Ectodermal cell (in vitro differentiated cells): ENCODE data around the gene CERT1.
"Not testable (repeated sequence)": the region's sequence is repeated elsewhere in the genome, so short reads cannot be mapped to it uniquely, and the experiment has no call there.

ENCODE experiments used
- H3K27ac ChIP-seq: 2 replicates; pipeline ENCODE4 v1.7.0; 2013; ENCODE audit warnings: mild to moderate bottlenecking, low read depth, low read length; ENCODE audit not compliant: insufficient read depth, poor library complexity, severe bottlenecking
- H3K27me3 ChIP-seq: 2 replicates; pipeline ENCODE4 v1.7.0; 2013; ENCODE audit warnings: mild to moderate bottlenecking, low read length; ENCODE audit not compliant: insufficient read depth, control insufficient read depth, poor library complexity, severe bottlenecking
- H3K36me3 ChIP-seq: one replicate; pipeline ENCODE4 v1.7.0; 2013; ENCODE audit warnings: low read length; ENCODE audit not compliant: control insufficient read depth, insufficient read depth
- H3K4me1 ChIP-seq: one replicate; pipeline ENCODE4 v1.7.0; 2013; ENCODE audit warnings: low read length; ENCODE audit not compliant: control insufficient read depth, insufficient read depth
- H3K4me3 ChIP-seq: 2 replicates; pipeline ENCODE4 v1.7.0; 2013; ENCODE audit warnings: low read depth, low read length, control low read depth; ENCODE audit not compliant: insufficient read depth
- H3K9me3 ChIP-seq: 2 replicates; pipeline ENCODE4 v1.7.0; 2013; ENCODE audit warnings: mild to moderate bottlenecking, low read length, moderate library complexity; ENCODE audit not compliant: control insufficient read depth
- WGBS, 2 experiments: methylation state at CpG; one replicate each; pipeline ENCODE4 v1.1.7; 2013; ENCODE audit warnings: missing lambda C conversion rate in 2 of 2; 5-methylcytosine and 5-hydroxymethylcytosine counted together

Gene CERT1

DNA sequence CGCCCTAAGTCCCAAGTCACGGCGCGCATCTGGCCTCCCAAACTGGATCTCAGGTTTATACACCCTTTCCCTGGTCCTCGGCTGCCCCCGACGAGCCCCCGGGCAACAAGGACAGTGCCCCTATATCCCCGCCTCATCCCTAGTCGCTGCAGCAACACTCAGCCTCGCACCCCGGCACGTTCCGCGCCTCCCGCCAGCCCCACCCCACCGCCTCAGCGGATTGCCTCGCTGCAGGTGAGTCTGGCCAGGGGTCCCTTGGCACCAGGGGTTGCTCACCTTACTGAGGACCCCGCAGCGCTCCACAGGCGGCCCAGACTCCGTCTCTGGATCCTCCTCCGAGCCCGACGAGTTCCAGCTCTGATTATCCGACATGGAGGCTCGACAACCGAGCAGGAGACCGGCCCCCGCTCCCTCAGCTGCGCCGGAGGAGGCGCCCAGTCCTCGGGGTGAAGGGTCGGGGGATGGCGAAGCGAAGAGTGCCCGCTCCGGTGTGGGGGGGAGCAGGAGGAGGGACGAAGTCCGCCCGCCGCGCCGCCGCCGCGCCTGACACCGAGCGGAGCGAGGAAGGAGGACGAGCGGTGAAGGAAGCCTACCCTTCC, 494 bp downstream of the CERT1 start:
- Histone ChIP-seq H3K36me3 (no peaks in the 10 kb centered on the region), H3K4me3 (peak overlapping the region; percentile 84), H3K27ac (peak overlapping the region; percentile 22), H3K4me1 (peaks cover 4% of the 10 kb centered on the region), H3K9me3 (no peaks in the 10 kb centered on the region), H3K27me3 (no peaks in the 10 kb centered on the region)
- 0 to 1% methylated on average over 54 of the region's 54 CpGs for WGBS, 2 experiments

DNA sequence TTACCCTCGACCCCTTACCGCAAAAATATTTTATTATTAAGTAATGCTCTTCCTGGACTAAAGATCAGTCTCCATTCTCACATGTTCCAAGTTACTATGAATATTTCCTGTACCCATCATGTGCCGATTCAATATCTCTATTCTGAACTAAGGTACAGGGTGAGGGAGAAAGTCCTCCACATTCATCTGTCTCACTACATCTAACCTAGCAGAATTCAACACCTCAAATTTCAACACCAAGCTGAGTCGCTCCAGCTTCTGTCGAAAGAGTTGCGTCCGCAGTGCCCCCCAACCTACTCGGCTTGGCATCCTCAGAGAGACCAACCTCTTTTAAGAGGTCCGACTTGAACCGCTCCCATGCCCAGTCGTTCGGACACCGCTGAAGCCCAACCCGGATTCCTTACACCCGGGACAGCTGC, 1.0 kb downstream of the CERT1 start:
- no peak overlapping the region for H3K27ac ChIP-seq
- 0 to 2% methylated on average over 13 to 15 of the region's 15 CpGs for WGBS, 2 experiments
- no peaks in the 10 kb centered on the region for H3K9me3 ChIP-seq
- H3K4me1 ChIP-seq = peaks cover 4% of the 10 kb centered on the region
- H3K36me3 ChIP-seq = no peaks in the 10 kb centered on the region
- no peaks in the 10 kb centered on the region for H3K27me3 ChIP-seq
- H3K4me3 ChIP-seq = peak overlapping the region; percentile 84

DNA sequence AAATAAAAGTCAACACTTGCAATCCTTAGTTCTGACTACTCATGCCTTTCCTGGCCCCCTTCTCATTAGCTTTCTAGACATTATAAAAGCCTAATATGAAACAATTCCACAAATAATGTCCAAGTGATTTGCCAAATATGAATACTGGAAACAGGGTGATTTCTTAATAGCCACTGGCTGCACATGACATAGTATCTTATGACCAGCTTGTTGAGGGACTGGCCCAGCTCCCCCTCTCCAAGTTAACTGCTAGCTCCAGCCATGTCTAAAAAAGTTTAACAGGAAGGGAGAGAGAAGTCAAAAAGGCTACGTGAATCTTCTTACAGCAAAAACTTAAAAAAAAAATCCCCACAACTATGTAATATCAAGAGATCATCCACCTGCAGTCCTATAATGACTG, 1.5 kb downstream of the CERT1 start:
- 25% methylated on average over 1 of the region's 1 CpG; no CpG with 5 or more reads in 1 of the 2 experiments for WGBS, 2 experiments
- Histone ChIP-seq H3K4me3 (peak overlapping the region; percentile 84), H3K4me1 (peaks cover 4% of the 10 kb centered on the region), H3K27ac (no peak overlapping the region), H3K36me3 (no peaks in the 10 kb centered on the region), H3K27me3 (no peaks in the 10 kb centered on the region), H3K9me3 (no peaks in the 10 kb centered on the region)

DNA sequence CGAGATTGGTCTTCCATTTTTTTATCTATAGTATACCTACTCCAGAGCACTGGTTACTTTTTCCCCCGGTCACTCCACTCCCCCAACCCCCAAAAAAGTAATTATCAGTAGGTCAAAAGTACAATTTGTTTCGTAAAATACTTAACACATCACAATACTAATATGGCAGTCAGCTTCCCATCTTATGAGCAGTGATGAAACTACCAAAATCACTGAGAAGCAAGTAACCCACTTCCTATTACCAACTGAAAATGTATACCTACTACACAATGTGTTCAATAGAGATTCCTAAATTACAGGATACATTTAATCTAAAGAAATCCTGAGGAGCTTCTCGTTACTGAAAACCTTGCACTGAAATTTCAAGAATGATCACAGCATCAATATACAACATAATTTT, 1.9 kb downstream of the CERT1 start:
- Histone ChIP-seq H3K4me1 (peaks cover 4% of the 10 kb centered on the region), H3K27me3 (no peaks in the 10 kb centered on the region), H3K9me3 (no peaks in the 10 kb centered on the region), H3K36me3 (peaks cover 1% of the 10 kb centered on the region), H3K27ac (no peak overlapping the region), H3K4me3 (peak overlapping the region; percentile 84)
- 88 to 95% methylated on average over 4 of the region's 4 CpGs for WGBS, 2 experiments

DNA sequence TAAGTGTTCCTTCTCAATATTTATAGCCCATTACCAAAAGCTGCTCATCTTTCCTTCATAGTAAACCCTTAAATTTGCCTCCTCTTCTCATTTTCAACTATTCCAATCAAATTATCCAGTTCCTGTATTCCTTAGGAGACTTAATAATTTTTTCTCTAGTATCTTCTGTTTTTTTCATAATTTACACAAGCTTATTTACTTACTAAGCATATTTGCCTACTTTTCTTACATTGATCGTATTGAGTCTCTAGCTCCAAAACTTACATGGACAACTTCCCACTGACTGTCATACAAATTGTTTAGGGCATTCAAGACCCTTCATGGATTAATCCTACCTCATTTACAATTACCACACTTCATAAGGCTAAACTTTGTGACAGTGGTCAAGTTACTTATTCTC, 3.6 kb downstream of the CERT1 start:
- H3K9me3 ChIP-seq = no peaks in the 10 kb centered on the region
- no peaks in the 10 kb centered on the region for H3K27me3 ChIP-seq
- no peak overlapping the region for H3K4me3 ChIP-seq
- no peaks in the 10 kb centered on the region for H3K4me1 ChIP-seq
- H3K27ac ChIP-seq = no peak overlapping the region
- WGBS, 2 experiments = 93% methylated on average over 1 of the region's 1 CpG
- peaks cover 3% of the 10 kb centered on the region for H3K36me3 ChIP-seq

DNA sequence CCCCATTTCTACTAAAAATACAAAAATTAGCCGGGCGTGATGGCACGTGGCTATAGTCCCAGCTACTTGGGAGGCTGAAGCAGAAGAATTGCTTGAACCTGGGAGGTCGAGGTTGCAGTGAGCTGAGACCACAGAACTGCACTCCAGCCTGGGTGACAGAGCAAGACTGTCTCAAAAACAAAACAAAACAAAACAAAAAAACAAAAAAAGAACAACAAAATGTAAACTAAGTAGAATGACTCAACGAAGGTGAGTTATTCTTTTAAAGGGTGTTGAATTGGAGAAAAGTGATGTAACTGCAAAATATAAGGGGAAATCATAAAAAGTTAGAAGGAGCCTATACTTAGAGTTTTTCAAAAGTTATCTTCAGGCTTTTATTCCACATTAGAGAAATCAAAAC, 6.3 kb downstream of the CERT1 start:
- not testable (repeated sequence) for H3K36me3 ChIP-seq, H3K27ac ChIP-seq, H3K4me1 ChIP-seq, H3K9me3 ChIP-seq, H3K27me3 ChIP-seq, H3K4me3 ChIP-seq
- 86 to 98% methylated on average over 5 of the region's 5 CpGs for WGBS, 2 experiments

DNA sequence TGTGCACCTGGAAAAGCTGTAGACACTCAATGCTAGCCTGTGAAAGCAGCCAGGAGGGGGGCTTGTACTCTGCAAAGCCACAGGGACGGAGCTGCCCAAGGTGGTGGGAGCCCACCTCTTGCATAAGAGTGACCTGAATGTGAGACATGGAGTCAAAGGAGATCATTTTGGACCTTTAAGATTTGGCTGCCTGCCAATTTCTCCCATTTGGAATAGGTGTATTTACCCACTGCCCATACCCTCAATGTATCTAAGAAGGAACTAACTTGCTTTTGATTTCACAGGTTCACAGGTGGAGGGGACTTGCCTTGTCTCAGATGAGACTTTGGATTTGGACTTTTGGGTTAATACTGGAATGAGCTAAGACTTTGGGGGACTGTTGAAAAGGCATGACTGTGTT, 12.6 kb downstream of the CERT1 start:
- not testable (repeated sequence) for H3K27ac ChIP-seq, H3K27me3 ChIP-seq, H3K36me3 ChIP-seq, H3K4me1 ChIP-seq, H3K4me3 ChIP-seq, H3K9me3 ChIP-seq
- WGBS, 2 experiments = 93 to 96% methylated on average over 1 of the region's 1 CpG

DNA sequence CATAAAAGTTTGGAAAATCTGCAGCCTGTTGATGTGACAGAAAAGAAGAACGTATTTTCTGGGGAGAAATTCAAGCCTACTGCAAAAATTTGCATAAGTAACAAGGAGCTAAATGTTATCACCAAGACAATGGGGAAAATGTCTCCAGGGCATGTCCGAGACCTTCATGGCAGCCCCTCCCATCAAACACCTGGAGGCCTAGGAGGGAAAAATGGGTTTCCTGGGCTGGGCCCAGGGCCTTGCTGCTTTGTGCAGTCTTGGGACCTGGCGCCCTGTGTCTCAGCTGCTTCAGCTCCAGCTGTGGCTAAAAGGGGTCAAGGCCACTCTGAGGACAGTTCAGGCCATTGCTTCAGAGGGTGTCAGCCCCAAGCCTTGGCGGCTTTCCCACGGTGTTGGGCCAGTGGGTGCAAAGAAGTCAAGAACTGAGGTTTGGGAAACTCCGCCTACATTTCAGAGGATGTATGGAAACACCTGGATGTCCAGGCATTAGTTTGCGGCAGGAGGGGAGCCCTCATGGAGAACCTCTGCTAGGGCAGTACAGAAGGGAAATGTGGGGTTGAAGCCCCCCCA, 13.1 kb downstream of the CERT1 start:
- Histone ChIP-seq H3K4me3 (no peak overlapping the region), H3K9me3 (no peaks in the 10 kb centered on the region), H3K27me3 (no peaks in the 10 kb centered on the region), H3K27ac (no peak overlapping the region), H3K4me1 (no peaks in the 10 kb centered on the region), H3K36me3 (no peaks in the 10 kb centered on the region)
- WGBS, 2 experiments = 95 to 96% methylated on average over 7 of the region's 7 CpGs

DNA sequence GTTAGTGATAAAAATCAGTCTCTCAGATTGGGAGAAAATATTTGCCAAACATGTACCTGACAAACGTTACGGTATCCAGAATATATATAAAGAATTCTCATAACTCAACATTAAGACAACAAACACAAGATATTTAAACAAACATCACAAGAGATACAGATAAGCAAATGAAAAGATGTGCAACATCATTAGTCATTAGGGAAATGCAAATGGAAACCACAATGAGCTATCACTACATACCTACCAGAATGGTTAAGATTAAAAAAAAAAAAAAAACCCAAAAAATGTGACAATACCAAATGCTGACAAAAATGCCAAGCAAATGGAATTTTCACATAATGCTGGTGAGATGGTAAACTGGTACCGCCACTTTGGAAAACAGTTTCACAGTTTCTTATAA, 15.4 kb downstream of the CERT1 start:
- Histone ChIP-seq H3K4me1 (no peaks in the 10 kb centered on the region), H3K9me3 (no peaks in the 10 kb centered on the region), H3K4me3 (no peak overlapping the region), H3K36me3 (peaks cover 5% of the 10 kb centered on the region), H3K27ac (no peak overlapping the region), H3K27me3 (no peaks in the 10 kb centered on the region)
- 98 to 100% methylated on average over 1 to 3 of the region's 3 CpGs for WGBS, 2 experiments

DNA sequence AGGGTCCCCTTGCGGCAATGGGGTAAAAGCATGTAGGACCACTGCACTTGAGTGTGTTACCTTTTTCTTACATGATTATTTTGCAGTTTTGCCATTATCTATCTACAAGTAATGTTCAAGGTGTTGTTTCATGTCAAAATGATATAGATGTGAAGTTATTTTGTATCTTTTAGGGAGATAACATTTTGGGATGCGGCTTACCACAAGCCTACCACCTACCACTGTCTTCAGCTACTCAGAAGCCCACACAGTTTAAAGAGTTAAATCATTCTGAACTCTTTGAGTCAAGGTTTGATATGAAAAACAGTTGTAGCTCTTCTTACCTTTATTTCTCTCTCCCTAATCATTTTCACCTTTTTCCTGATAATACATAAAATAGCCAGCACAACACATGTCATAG, 19.8 kb downstream of the CERT1 start:
- Histone ChIP-seq H3K9me3 (no peaks in the 10 kb centered on the region), H3K36me3 (peaks cover 5% of the 10 kb centered on the region), H3K4me1 (no peaks in the 10 kb centered on the region), H3K27ac (no peak overlapping the region), H3K4me3 (no peak overlapping the region), H3K27me3 (no peaks in the 10 kb centered on the region)
- 90 to 100% methylated on average over 1 to 2 of the region's 2 CpGs for WGBS, 2 experiments

DNA sequence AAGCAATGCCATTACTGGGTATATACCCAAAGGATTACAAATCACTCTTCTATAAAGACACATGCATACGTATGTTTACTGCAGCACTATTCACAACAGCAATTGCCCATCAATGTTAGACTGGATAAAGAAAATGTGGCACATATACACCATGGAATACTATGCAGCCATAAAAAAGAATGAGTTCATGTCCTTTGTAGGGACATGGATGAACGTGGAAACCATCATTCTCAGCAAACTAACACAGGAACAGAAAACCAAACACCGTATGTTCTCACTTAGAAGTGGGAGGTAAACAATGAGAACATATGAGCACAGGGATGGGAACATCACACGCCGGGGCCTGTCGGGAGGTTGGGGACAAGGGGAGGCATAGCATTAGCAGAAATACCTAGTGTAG, 21.6 kb downstream of the CERT1 start:
- 93 to 94% methylated on average over 6 of the region's 6 CpGs for WGBS, 2 experiments

More for the DNA sequence above, 21.6 kb downstream of the CERT1 start:
- not testable (repeated sequence) for H3K4me3 ChIP-seq, H3K36me3 ChIP-seq, H3K27ac ChIP-seq, H3K9me3 ChIP-seq, H3K4me1 ChIP-seq, H3K27me3 ChIP-seq
